Keratinocyte (primary cell): ENCODE results near the gene TMEM74B.

Source experiments
- EZH2 ChIP-seq: IDR thresholded peaks from one replicate; pipeline ENCODE4 v1.6.1; 2012; ENCODE audit warnings: inconsistent platforms, mild to moderate bottlenecking, low read length, moderate library complexity
- TF ChIP-seq, protein P1 (sequence below), 3 experiments: IDR thresholded peaks in 1 of 3; conservative IDR thresholded peaks in 1 of 3; optimal IDR thresholded peaks in 1 of 3; 2 replicates in 2 of 3; 3 replicates in 1 of 3; pipeline versions ENCODE3 to v1.5.1; 2011; ENCODE audit warnings: low read length in 3 of 3, mild to moderate bottlenecking in 3 of 3, moderate library complexity in 2 of 3, control low read depth in 1 of 3, inconsistent platforms in 1 of 3; ENCODE audit not compliant: insufficient read depth in 2 of 3; ENCODE audit errors: extremely low read depth in 1 of 3

DNA sequence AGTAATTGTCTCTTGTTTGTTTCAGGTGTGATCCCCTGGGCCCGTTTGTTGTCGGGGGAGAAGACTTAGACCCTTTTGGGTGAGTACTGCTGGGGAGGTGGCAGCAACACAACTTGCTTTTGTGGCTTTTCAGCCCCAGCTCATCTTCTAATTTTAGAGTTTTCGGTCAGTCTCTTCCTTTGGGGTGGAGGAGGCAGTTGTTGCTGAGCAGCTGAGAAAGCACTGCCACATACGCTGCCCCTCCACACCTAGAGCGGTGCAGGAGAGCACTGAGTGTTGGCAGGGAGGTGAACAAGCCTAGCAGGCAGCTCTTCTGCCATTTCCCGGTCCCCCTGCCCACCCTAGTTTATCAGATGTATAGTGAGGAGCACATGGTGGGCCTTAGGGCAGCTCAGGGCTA, 21.7 kb downstream of the TMEM74B start:
- TF ChIP-seq, protein P1, sequence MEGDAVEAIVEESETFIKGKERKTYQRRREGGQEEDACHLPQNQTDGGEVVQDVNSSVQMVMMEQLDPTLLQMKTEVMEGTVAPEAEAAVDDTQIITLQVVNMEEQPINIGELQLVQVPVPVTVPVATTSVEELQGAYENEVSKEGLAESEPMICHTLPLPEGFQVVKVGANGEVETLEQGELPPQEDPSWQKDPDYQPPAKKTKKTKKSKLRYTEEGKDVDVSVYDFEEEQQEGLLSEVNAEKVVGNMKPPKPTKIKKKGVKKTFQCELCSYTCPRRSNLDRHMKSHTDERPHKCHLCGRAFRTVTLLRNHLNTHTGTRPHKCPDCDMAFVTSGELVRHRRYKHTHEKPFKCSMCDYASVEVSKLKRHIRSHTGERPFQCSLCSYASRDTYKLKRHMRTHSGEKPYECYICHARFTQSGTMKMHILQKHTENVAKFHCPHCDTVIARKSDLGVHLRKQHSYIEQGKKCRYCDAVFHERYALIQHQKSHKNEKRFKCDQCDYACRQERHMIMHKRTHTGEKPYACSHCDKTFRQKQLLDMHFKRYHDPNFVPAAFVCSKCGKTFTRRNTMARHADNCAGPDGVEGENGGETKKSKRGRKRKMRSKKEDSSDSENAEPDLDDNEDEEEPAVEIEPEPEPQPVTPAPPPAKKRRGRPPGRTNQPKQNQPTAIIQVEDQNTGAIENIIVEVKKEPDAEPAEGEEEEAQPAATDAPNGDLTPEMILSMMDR (optimal IDR thresholded peaks at IDR 0.05 in 1 of 3, IDR thresholded peaks at IDR 0.05 in 1 of 3, conservative IDR thresholded peaks at IDR 0.05 in 1 of 3; ENCODE audit: extremely low read depth in 1 of 3, insufficient read depth in 2 of 3, low read length in 3 of 3), result no peak
- TF ChIP-seq EZH2, result no peak
